ENCODE data around the gene POGLUT2. TPM values are rescaled to one million over a fixed set of nuclear protein-coding genes. Genes with fewer than 3 reads are reported as not detected.

The POGLUT2 gene
- total and polyA plus RNA-seq, 5 donors: 2.7 to 5.5 (median 4.2) TPM

GRCh38 chr13:102777736-102778135, 21.0 kb downstream of the POGLUT2 start:
- 78% methylated on average over 3 of the region's 3 CpGs for WGBS
- no peak overlapping the region for H3K27ac ChIP-seq (ENCODE audit: low read length)
- intact Hi-C loops (cut with DNase I): loop anchor here in 1 of 4 donors (10.0 kb wide), 1 partner anchor 67 kb away; the partner anchor contains the start of gene ERCC5
- ATAC-seq: no peak
- H3K9me3 ChIP-seq (ENCODE audit: control insufficient read depth, low read length): no peaks in the 10 kb centered on the region
- DNase-seq: no peak
- no peaks in the 10 kb centered on the region for H3K4me1 ChIP-seq (ENCODE audit: control insufficient read depth, insufficient read depth, low read length)
- H3K4me3 ChIP-seq (ENCODE audit: low read length): no peak overlapping the region
- H3K27me3 ChIP-seq (ENCODE audit: control insufficient read depth, insufficient read depth): no peaks in the 10 kb centered on the region

- intact Hi-C loops (cut with DNase I): loop anchor here in 1 of 4 donors (10.0 kb wide), 1 partner anchor 69 kb away; the partner anchor contains the start of gene ERCC5
Measured at GRCh38 chr13:102776271-102776670, 22.5 kb downstream of the POGLUT2 start.

GRCh38 chr13:102774591-102775520, 23.9 kb downstream of the POGLUT2 start:
- Histone ChIP-seq H3K27ac (ENCODE audit: low read length) (no peak overlapping the region), H3K4me3 (ENCODE audit: low read length) (no peak overlapping the region), H3K4me1 (ENCODE audit: control insufficient read depth, insufficient read depth, low read length) (peaks cover 3% of the 10 kb centered on the region), H3K9me3 (ENCODE audit: control insufficient read depth, low read length) (no peaks in the 10 kb centered on the region), H3K27me3 (ENCODE audit: control insufficient read depth, insufficient read depth) (no peaks in the 10 kb centered on the region)
- ATAC-seq (no peak), DNase-seq (no peak)
- 91% methylated on average over 14 of the region's 14 CpGs for WGBS
- intact Hi-C loops (cut with DNase I): loop anchor here in 1 of 4 donors (10.0 kb wide), 1 partner anchor 70 kb away; the partner anchor contains the start of gene ERCC5

More at GRCh38 chr13:102776271-102776670, 22.5 kb downstream of the POGLUT2 start:
- Histone ChIP-seq H3K4me3 (ENCODE audit: low read length) (no peak overlapping the region), H3K4me1 (ENCODE audit: control insufficient read depth, insufficient read depth, low read length) (peaks cover 3% of the 10 kb centered on the region), H3K27ac (ENCODE audit: low read length) (no peak overlapping the region), H3K27me3 (ENCODE audit: control insufficient read depth, insufficient read depth) (no peaks in the 10 kb centered on the region), H3K9me3 (ENCODE audit: control insufficient read depth, low read length) (no peaks in the 10 kb centered on the region)
- ATAC-seq (no peak), DNase-seq (no peak)
- WGBS: 89% methylated on average over 2 of the region's 2 CpGs

GRCh38 chr13:102774214-102774568, 24.6 kb downstream of the POGLUT2 start:
- peaks cover 3% of the 10 kb centered on the region for H3K4me1 ChIP-seq (ENCODE audit: control insufficient read depth, insufficient read depth, low read length)

GRCh38 chr13:102773441-102774213, 25.1 kb downstream of the POGLUT2 start, which contains the start of gene TEX30:
TEX30 (minus strand) TSS chr13:102773786; CDS start chr13:102770026, 3,760 bp downstream.
- Histone ChIP-seq H3K27ac (ENCODE audit: low read length) (peak within 1 kb of the TSS; percentile 67), H3K4me1 (ENCODE audit: control insufficient read depth, insufficient read depth, low read length) (peaks cover 3% of the 10 kb centered on the region), H3K4me3 (ENCODE audit: low read length) (peak within 1 kb of the TSS; percentile 78), H3K9me3 (ENCODE audit: control insufficient read depth, low read length) (no peaks in the 10 kb centered on the region), H3K27me3 (ENCODE audit: control insufficient read depth, insufficient read depth) (no peaks in the 10 kb centered on the region)
- DNase-seq: peak; percentile 89 to 95 (median 94)
- WGBS: under 1% methylated on average over 85 of the region's 85 CpGs
- peak; percentile 100 for ATAC-seq
- intact Hi-C loops (cut with DNase I): loop anchor here in 1 of 4 donors (10.0 kb wide), 1 partner anchor 71 kb away; the partner anchor contains the start of gene ERCC5

More at GRCh38 chr13:102774214-102774568, 24.6 kb downstream of the POGLUT2 start:
- intact Hi-C loops (cut with DNase I): loop anchor here in 1 of 4 donors (10.0 kb wide), 1 partner anchor 71 kb away; the partner anchor contains the start of gene ERCC5
- Histone ChIP-seq H3K4me3 (ENCODE audit: low read length) (peak overlapping the region; percentile 78), H3K9me3 (ENCODE audit: control insufficient read depth, low read length) (no peaks in the 10 kb centered on the region), H3K27ac (ENCODE audit: low read length) (peak overlapping the region; percentile 67), H3K27me3 (ENCODE audit: control insufficient read depth, insufficient read depth) (no peaks in the 10 kb centered on the region)
- peak; percentile 39 to 64 (median 48) for DNase-seq
- WGBS: 65% methylated on average over 27 of the region's 27 CpGs
- peak; percentile 23 to 28 for ATAC-seq

GRCh38 chr13:102772042-102772425, 26.7 kb downstream of the POGLUT2 start:
- H3K4me3 ChIP-seq (ENCODE audit: low read length): no peak overlapping the region
- no peaks in the 10 kb centered on the region for H3K27me3 ChIP-seq (ENCODE audit: control insufficient read depth, insufficient read depth)
- no peak for ATAC-seq
- DNase-seq: no peak
- no peak overlapping the region for H3K27ac ChIP-seq (ENCODE audit: low read length)
- intact Hi-C loops (cut with DNase I): loop anchor here in 1 of 4 donors (10.0 kb wide), 1 partner anchor 73 kb away; the partner anchor contains the start of gene ERCC5
- no peaks in the 10 kb centered on the region for H3K9me3 ChIP-seq (ENCODE audit: control insufficient read depth, low read length)
- peaks cover 3% of the 10 kb centered on the region for H3K4me1 ChIP-seq (ENCODE audit: control insufficient read depth, insufficient read depth, low read length)
- WGBS: 93% methylated on average over 16 of the region's 16 CpGs

GRCh38 chr13:102771298-102772041, 27.3 kb downstream of the POGLUT2 start:
- WGBS: 89% methylated on average over 6 of the region's 6 CpGs
- DNase-seq (no peak), ATAC-seq (no peak)
- no peaks in the 10 kb centered on the region for H3K9me3 ChIP-seq (ENCODE audit: control insufficient read depth, low read length)
- H3K4me1 ChIP-seq (ENCODE audit: control insufficient read depth, insufficient read depth, low read length): peaks cover 3% of the 10 kb centered on the region
- no peaks in the 10 kb centered on the region for H3K27me3 ChIP-seq (ENCODE audit: control insufficient read depth, insufficient read depth)
- H3K4me3 ChIP-seq (ENCODE audit: low read length): no peak overlapping the region
- intact Hi-C loops (cut with DNase I): loop anchor here in 1 of 4 donors (10.0 kb wide), 1 partner anchor 73 kb away; the partner anchor contains the start of gene ERCC5
- no peak overlapping the region for H3K27ac ChIP-seq (ENCODE audit: low read length)

GRCh38 chr13:102770435-102770834, 28.3 kb downstream of the POGLUT2 start:
- no peaks in the 10 kb centered on the region for H3K9me3 ChIP-seq (ENCODE audit: control insufficient read depth, low read length)
- no peaks in the 10 kb centered on the region for H3K27me3 ChIP-seq (ENCODE audit: control insufficient read depth, insufficient read depth)
- WGBS: 90% methylated on average over 2 of the region's 2 CpGs
- ATAC-seq (no peak), DNase-seq (no peak)
- intact Hi-C loops (cut with DNase I): loop anchor here in 1 of 4 donors (10.0 kb wide), 1 partner anchor 74 kb away; the partner anchor contains the start of gene ERCC5
- peaks cover 3% of the 10 kb centered on the region for H3K4me1 ChIP-seq (ENCODE audit: control insufficient read depth, insufficient read depth, low read length)
- H3K27ac ChIP-seq (ENCODE audit: low read length): no peak overlapping the region
- no peak overlapping the region for H3K4me3 ChIP-seq (ENCODE audit: low read length)

- Histone ChIP-seq H3K27me3 (ENCODE audit: control insufficient read depth, insufficient read depth) (no peaks in the 10 kb centered on the region), H3K4me3 (ENCODE audit: low read length) (no peak overlapping the region), H3K27ac (ENCODE audit: low read length) (no peak overlapping the region), H3K4me1 (ENCODE audit: control insufficient read depth, insufficient read depth, low read length) (peaks cover 3% of the 10 kb centered on the region), H3K9me3 (ENCODE audit: control insufficient read depth, low read length) (no peaks in the 10 kb centered on the region)
- no peak for ATAC-seq
- no peak for DNase-seq
- WGBS: 79% methylated on average over 4 of the region's 4 CpGs
- intact Hi-C loops (cut with DNase I): loop anchor here in 1 of 4 donors (10.0 kb wide), 1 partner anchor 75 kb away; the partner anchor contains the start of gene ERCC5
Measured at GRCh38 chr13:102769679-102770078, 29.1 kb downstream of the POGLUT2 start.

- Histone ChIP-seq H3K27ac (ENCODE audit: low read length) (no peak overlapping the region), H3K4me3 (ENCODE audit: low read length) (no peak overlapping the region), H3K9me3 (ENCODE audit: control insufficient read depth, low read length) (no peaks in the 10 kb centered on the region), H3K27me3 (ENCODE audit: control insufficient read depth, insufficient read depth) (no peaks in the 10 kb centered on the region), H3K4me1 (ENCODE audit: control insufficient read depth, insufficient read depth, low read length) (peaks cover 3% of the 10 kb centered on the region)
- DNase-seq: no peak
- intact Hi-C loops (cut with DNase I): no loop called here
- WGBS: 60% methylated on average over 2 of the region's 2 CpGs
- ATAC-seq: no peak
Measured at GRCh38 chr13:102768909-102769308, 29.9 kb downstream of the POGLUT2 start.

Measured in right cardiac atrium (tissue), 5 donors.